CD8-positive, alpha-beta memory T cell (primary cell): ENCODE results near the gene CCBE1. TPM values are rescaled to one million over a fixed set of nuclear protein-coding genes. Genes with fewer than 3 reads are reported as not detected.
"Not testable (repeated sequence)": the region's sequence is repeated elsewhere in the genome, so short reads cannot be mapped to it uniquely, and the experiment has no call there.

Experiments used
- CTCF ChIA-PET: fragments of 350-600 bp; sonication (Branson Sonifier 250); formaldehyde crosslinking; loops from one replicate; lab custom pipeline; 2021; ENCODE audit warnings: antibody characterized with exemption; lab: Charles Lee
- POLR2A ChIA-PET: fragments of 350-600 bp; sonication (Branson Sonifier 250); formaldehyde crosslinking; loops from one replicate; lab custom pipeline; 2021; ENCODE audit warnings: antibody characterized with exemption; lab: Charles Lee
- DNase-seq, 5 donors: peaks; one replicate each; pipeline versions ENCODE4 v3.0.0 to v3.0.0-alpha.2; 2020 to 2022; ENCODE audit warnings: mixed read lengths in 1 of 5
- H3K27ac ChIP-seq: one replicate; pipeline ENCODE4 v1.7.0; 2013; ENCODE audit warnings: low read depth, mild to moderate bottlenecking, low read length, moderate library complexity
- H3K27me3 ChIP-seq: 2 replicates; pipeline ENCODE4 v1.7.0; 2013; ENCODE audit warnings: low read length, mild to moderate bottlenecking; ENCODE audit not compliant: insufficient read depth, poor library complexity, severe bottlenecking
- H3K36me3 ChIP-seq: 2 replicates; pipeline ENCODE4 v1.7.0; 2013; ENCODE audit warnings: mild to moderate bottlenecking, low read length, moderate library complexity; ENCODE audit not compliant: insufficient read depth
- H3K4me1 ChIP-seq: 2 replicates; pipeline ENCODE4 v1.7.0; 2013; ENCODE audit warnings: mild to moderate bottlenecking, low read length, moderate library complexity; ENCODE audit not compliant: insufficient read depth
- H3K4me3 ChIP-seq: 2 replicates; pipeline ENCODE4 v1.7.0; 2013; ENCODE audit warnings: mild to moderate bottlenecking, low read length
- H3K9me3 ChIP-seq: 2 replicates; pipeline ENCODE4 v1.7.0; 2013; ENCODE audit warnings: mild to moderate bottlenecking, low read length
- H3K27ac Mint-ChIP-seq, 8 donors: one replicate each; pipeline ENCODE4 v1.8.0; 2020 to 2021; ENCODE audit warnings: mixed read lengths in 8 of 8, mild to moderate bottlenecking in 6 of 8, inconsistent platforms in 3 of 8, moderate library complexity in 3 of 8
- H3K27me3 Mint-ChIP-seq, 2 donors: one replicate each; pipeline ENCODE4 v1.8.0; 2020 to 2021; ENCODE audit warnings: mixed read lengths in 2 of 2, mild to moderate bottlenecking in 1 of 2, moderate library complexity in 1 of 2
- H3K36me3 Mint-ChIP-seq, 3 donors: one replicate each; pipeline ENCODE4 v1.8.0; 2020 to 2021; ENCODE audit warnings: mixed read lengths in 3 of 3, inconsistent platforms in 1 of 3, mild to moderate bottlenecking in 1 of 3
- H3K4me1 Mint-ChIP-seq, 3 donors: one replicate each; pipeline ENCODE4 v1.8.0; 2020 to 2021; ENCODE audit warnings: mixed read lengths in 3 of 3, inconsistent platforms in 1 of 3, mild to moderate bottlenecking in 1 of 3
- H3K4me3 Mint-ChIP-seq, 7 donors: one replicate each; pipeline ENCODE4 v1.8.0; 2020 to 2021; ENCODE audit warnings: mixed read lengths in 7 of 7, mild to moderate bottlenecking in 6 of 7, moderate library complexity in 4 of 7, inconsistent platforms in 2 of 7
- H3K9me3 Mint-ChIP-seq, 5 donors: one replicate each; pipeline ENCODE4 v1.8.0; 2020 to 2022; ENCODE audit warnings: mixed read lengths in 5 of 5, mild to moderate bottlenecking in 3 of 5, moderate library complexity in 2 of 5, inconsistent platforms in 1 of 5
- polyA plus RNA-seq: library from polyadenylated mRNA; unstranded; fragments of 300-500 nt; fragmentation: Illumina TruSeq; gene quantifications from one replicate; pipeline ENCODE4 v1.2.3, GENCODE V29; 2021
- total RNA-seq, 2 experiments: library from RNA; stranded (reverse); gene quantifications; one replicate each; pipeline ENCODE4 v1.2.3, GENCODE V29; 2021

CCBE1 gene
- total and polyA plus RNA-seq, 3 experiments from 2014 or later: not detected

DNA sequence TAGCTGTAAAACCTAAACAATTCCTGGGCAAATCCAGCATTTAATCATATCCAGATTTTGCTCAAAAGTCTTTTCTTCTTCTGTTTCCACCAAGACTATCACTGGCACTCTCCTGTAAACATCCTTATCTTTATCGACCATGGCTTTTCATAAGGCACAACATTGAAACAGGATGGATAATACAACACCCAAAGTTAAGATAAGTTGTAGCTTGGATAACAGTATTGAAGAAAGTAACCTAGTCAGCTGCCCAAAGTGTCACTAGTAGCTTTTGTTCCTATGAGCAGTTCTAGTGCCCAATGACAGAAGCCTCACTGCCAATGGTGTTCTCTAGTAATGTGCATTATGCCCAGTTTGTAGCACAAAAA lies 22.3 kb downstream of the CCBE1 start:
- no peak overlapping the region for H3K27ac ChIP-seq
- no peaks in the 10 kb centered on the region for H3K4me1 Mint-ChIP-seq
- no peaks in the 10 kb centered on the region for H3K27me3 ChIP-seq
- peaks cover 0 to 2% (median 0%) of the 10 kb centered on the region in 5 donors for H3K9me3 Mint-ChIP-seq
- no peak for DNase-seq
- H3K27me3 Mint-ChIP-seq: peaks cover 0 to 5% of the 10 kb centered on the region in 2 donors
- H3K36me3 ChIP-seq: no peaks in the 10 kb centered on the region
- H3K36me3 Mint-ChIP-seq: no peaks in the 10 kb centered on the region
- ChIA-PET POLR2A (no interaction called here), CTCF (no interaction called here)
- no peaks in the 10 kb centered on the region for H3K4me1 ChIP-seq
- H3K4me3 ChIP-seq: no peak overlapping the region
- H3K27ac Mint-ChIP-seq: no peak overlapping the region
- no peak overlapping the region for H3K4me3 Mint-ChIP-seq
- no peaks in the 10 kb centered on the region for H3K9me3 ChIP-seq

DNA sequence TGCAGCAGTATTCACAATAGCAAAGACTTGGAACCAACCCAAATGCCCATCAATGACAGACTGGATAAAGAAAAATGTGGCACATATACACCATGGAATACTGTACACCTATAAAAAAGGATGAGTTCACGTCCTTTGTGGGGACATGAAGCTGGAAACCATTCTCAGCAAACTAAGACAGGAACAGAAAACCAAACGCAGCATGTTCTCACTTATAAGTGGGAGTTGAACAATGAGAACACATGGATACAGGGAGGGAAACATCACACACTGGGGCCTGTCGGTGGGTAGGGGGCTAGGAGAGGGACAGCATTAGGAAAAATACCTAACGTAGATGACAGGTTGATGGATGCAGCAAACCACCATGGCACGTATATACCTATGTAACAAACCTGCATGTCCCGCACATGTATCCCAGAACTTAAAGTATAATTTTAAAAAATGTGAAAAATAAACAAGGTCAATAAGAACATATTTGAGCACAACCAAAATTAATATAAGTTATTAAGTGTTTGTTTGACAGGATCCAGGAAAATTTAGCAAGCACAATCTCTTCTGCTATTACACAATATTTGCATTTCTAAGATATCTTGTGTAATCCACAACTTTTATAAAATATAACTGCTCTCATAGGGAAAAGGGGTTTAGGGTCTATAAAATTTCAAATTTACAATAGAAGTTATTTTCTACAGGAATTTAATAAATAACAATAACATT lies 22.9 kb downstream of the CCBE1 start:
- Histone ChIP-seq H3K4me3 (no peak overlapping the region), H3K36me3 (no peaks in the 10 kb centered on the region), H3K27ac (no peak overlapping the region), H3K9me3 (no peaks in the 10 kb centered on the region), H3K27me3 (no peaks in the 10 kb centered on the region), H3K4me1 (no peaks in the 10 kb centered on the region)
- Mint-ChIP-seq H3K27ac (no peak overlapping the region), H3K9me3 (no peaks in the 10 kb centered on the region), H3K4me1 (no peaks in the 10 kb centered on the region), H3K36me3 (no peaks in the 10 kb centered on the region), H3K4me3 (no peak overlapping the region), H3K27me3 (peaks cover 0 to 5% of the 10 kb centered on the region in 2 donors)
- ChIA-PET CTCF (no interaction called here), POLR2A (no interaction called here)
- no peak for DNase-seq

DNA sequence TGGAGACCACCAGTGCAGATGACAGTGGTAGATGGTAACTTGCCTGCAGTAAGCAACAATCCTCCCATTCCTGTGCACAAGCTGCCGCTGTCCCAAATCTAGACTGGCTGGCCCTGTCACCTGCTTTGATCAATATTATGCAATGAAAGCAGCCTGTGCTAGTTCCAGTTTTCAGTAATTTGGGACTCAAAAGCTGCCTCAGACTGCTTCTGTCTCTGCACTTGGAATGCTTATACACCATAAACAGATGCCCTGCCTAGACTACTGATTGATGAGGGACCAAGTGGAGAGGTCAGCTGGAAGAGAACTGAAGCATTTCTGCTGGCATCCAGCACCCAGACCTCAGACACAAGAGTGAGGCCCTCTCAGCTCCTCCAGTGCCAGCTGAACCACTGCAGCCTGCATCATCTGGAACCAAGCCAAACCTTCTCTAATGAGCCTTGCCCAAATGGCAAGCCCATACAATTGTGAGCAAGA lies 24.9 kb downstream of the CCBE1 start:
- Histone ChIP-seq H3K9me3 (no peaks in the 10 kb centered on the region), H3K36me3 (no peaks in the 10 kb centered on the region), H3K4me3 (no peak overlapping the region), H3K27ac (no peak overlapping the region), H3K27me3 (no peaks in the 10 kb centered on the region), H3K4me1 (no peaks in the 10 kb centered on the region)
- Mint-ChIP-seq H3K4me1 (no peaks in the 10 kb centered on the region), H3K9me3 (peaks cover 0 to 2% (median 0%) of the 10 kb centered on the region in 5 donors), H3K27me3 (peaks cover 4 to 7% of the 10 kb centered on the region in 2 donors), H3K36me3 (no peaks in the 10 kb centered on the region), H3K27ac (no peak overlapping the region), H3K4me3 (no peak overlapping the region)
- CTCF ChIA-PET: no interaction called here
- no peak for DNase-seq
- POLR2A ChIA-PET: no interaction called here

DNA sequence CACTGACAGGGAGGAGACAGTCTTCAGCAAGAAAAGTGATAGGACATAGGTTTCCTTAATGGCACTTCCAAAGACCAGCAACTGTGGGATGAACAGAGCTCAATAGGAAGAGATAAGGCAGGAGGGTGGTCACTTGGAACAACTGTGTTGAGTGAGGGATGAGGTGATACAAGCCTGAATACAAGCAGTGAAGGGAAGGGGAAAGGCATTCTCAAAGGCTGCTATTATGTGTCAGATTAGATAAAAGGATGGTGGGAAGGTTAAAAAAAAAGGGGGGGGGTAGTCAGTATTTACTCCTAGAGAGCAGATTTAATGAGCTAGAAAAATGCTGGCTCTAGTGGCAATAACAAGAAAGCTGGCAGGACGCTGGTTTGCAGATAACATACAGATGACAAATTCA lies 25.7 kb downstream of the CCBE1 start:
- H3K27ac Mint-ChIP-seq: peak overlapping the region in 1 of 8 donors; percentile 48
- POLR2A ChIA-PET: no interaction called here

DNA sequence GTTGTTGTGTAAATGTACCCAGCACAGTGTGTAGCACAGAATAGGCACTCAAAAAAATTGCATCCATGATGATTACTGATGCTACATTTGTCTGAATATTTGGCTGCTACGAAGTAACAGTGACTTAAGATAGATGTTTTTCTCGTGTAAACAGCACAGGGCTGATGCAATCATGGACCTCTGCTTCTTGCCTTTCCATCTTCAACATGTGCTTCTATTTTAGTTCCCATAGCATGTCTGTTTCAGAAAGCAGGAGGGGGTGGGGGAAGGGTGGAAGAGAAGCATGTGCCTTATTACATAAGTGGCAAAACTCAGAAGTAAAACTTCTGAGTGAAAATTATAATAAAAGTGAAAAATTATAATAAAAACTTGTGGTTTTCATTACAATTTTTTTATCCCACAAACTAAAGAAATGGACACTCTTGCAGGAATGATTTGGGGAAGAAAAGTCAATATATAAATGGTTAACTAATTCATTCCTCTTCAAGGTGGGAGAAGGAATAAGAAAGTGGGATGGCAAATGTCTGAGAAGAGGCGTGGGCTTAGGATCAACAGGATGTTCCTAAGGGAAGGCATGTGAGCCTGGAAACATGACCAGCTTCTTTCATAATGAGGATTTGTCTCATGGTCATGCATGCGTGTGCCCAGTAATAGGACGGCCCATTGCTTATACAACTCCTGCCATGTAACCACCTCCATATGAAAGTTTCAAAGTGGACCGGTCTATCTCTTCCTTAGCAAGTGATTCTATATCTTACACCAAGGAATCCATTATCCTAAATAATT lies 27.2 kb downstream of the CCBE1 start:
- H3K27ac ChIP-seq: no peak overlapping the region
- H3K4me1 ChIP-seq: no peaks in the 10 kb centered on the region
- Mint-ChIP-seq H3K27ac (no peak overlapping the region), H3K4me1 (no peaks in the 10 kb centered on the region), H3K4me3 (peak overlapping the region in 1 of 7 donors; percentile 54), H3K36me3 (no peaks in the 10 kb centered on the region), H3K9me3 (peaks cover 0 to 2% (median 0%) of the 10 kb centered on the region in 5 donors), H3K27me3 (peaks cover 7% of the 10 kb centered on the region in 2 donors)
- ChIA-PET CTCF (no interaction called here), POLR2A (no interaction called here)
- no peaks in the 10 kb centered on the region for H3K9me3 ChIP-seq
- no peaks in the 10 kb centered on the region for H3K36me3 ChIP-seq
- H3K4me3 ChIP-seq: no peak overlapping the region
- no peak for DNase-seq
- no peaks in the 10 kb centered on the region for H3K27me3 ChIP-seq

More for the DNA sequence above, 25.7 kb downstream of the CCBE1 start:
- Histone ChIP-seq H3K9me3 (no peaks in the 10 kb centered on the region), H3K27me3 (no peaks in the 10 kb centered on the region), H3K4me1 (no peaks in the 10 kb centered on the region), H3K27ac (no peak overlapping the region), H3K36me3 (no peaks in the 10 kb centered on the region), H3K4me3 (no peak overlapping the region)
- H3K9me3 Mint-ChIP-seq: peaks cover 0 to 2% (median 0%) of the 10 kb centered on the region in 5 donors
- no peak for DNase-seq
- no peaks in the 10 kb centered on the region for H3K36me3 Mint-ChIP-seq
- H3K4me3 Mint-ChIP-seq: no peak overlapping the region
- peaks cover 4 to 7% of the 10 kb centered on the region in 2 donors for H3K27me3 Mint-ChIP-seq
- H3K4me1 Mint-ChIP-seq: no peaks in the 10 kb centered on the region
- CTCF ChIA-PET: no interaction called here

DNA sequence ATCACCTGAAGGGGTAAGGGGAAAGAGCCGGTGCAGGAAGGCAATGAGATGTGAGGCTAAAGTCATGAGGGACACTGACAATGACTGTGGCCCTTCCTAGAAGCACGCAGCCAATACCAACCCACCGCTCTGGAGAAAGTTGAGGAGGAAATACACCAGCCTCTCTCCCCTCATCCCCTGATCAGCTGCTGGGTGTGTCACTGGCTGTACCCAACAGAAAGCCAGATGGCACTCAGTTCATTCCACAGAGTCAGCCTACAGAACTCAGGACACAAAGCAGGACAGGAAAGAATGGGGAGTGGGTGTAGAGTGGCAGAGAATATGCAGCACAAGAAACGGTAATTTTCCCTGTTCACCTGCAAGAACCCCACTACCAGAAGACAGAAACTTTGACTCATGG lies 29.7 kb downstream of the CCBE1 start:
- Histone ChIP-seq H3K4me3 (no peak overlapping the region), H3K27me3 (no peaks in the 10 kb centered on the region), H3K36me3 (no peaks in the 10 kb centered on the region), H3K27ac (no peak overlapping the region), H3K4me1 (no peaks in the 10 kb centered on the region), H3K9me3 (no peaks in the 10 kb centered on the region)
- CTCF ChIA-PET: no interaction called here
- DNase-seq: no peak
- Mint-ChIP-seq H3K9me3 (peaks cover 0 to 4% (median 0%) of the 10 kb centered on the region in 5 donors), H3K36me3 (no peaks in the 10 kb centered on the region), H3K27me3 (peaks cover 7% of the 10 kb centered on the region in 2 donors), H3K4me1 (no peaks in the 10 kb centered on the region), H3K27ac (no peak overlapping the region), H3K4me3 (no peak overlapping the region)
- POLR2A ChIA-PET: no interaction called here

DNA sequence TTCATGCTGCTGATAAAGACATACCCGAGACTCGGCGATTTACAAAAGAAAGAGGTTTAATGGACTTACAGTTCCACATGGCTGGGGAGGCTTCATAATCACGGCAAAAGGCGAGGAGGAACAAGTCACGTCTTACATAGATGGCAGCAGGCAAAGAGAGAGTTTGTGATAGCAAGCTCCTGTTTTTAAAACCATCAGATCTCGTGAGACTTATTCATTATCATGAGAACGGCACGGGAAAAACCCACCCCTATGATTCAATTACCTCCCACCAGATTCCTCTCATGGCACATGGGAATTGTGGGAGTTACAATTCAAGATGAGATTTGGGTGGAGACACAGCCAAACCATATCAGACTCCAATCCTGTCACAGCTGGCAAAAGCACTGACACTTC lies 31.2 kb downstream of the CCBE1 start:
- H3K4me1 Mint-ChIP-seq, POLR2A ChIA-PET, H3K27me3 Mint-ChIP-seq, CTCF ChIA-PET, H3K36me3 ChIP-seq, H3K27me3 ChIP-seq, H3K9me3 Mint-ChIP-seq, H3K36me3 Mint-ChIP-seq, H3K27ac Mint-ChIP-seq, H3K27ac ChIP-seq, H3K9me3 ChIP-seq, H3K4me1 ChIP-seq, DNase-seq, H3K4me3 Mint-ChIP-seq, H3K4me3 ChIP-seq: not testable (repeated sequence)
